Fibroblast of skin of left quadriceps (primary cell): Measurements from ENCODE around the gene HPS1.

Source experiments
- DNase-seq, 2 experiments: peaks; one replicate each; pipeline ENCODE4 v3.0.0-alpha.2; 2013; ENCODE audit warnings: low read depth in 2 of 2

HPS1 gene

DNA sequence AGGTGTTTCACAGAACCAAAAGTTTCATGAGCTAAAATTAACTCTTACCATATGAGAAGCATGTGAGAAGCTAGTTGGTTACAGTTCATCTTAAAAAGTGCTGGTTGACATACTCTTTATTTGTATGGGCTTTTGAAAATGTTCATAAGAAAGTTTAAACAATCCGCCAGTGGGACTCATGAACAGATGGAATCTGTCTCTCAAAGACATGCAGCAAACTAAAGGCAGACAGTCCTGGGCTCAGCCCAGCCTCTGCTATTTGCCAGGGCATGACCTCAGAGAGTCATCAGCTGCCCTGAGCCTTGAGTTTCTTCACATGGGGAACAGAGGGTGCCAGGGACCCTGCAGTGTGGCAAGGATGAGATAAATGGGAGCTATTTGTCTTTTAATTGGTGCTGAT lies 35.0 kb downstream of the HPS1 start:
- no peak for DNase-seq

- DNase-seq: no peak
Measured at GRCh38 chr10:98411166-98411565, 35.6 kb downstream of the HPS1 start.

- DNase-seq: no peak
Measured at GRCh38 chr10:98410759-98411158, 36.0 kb downstream of the HPS1 start.

DNA sequence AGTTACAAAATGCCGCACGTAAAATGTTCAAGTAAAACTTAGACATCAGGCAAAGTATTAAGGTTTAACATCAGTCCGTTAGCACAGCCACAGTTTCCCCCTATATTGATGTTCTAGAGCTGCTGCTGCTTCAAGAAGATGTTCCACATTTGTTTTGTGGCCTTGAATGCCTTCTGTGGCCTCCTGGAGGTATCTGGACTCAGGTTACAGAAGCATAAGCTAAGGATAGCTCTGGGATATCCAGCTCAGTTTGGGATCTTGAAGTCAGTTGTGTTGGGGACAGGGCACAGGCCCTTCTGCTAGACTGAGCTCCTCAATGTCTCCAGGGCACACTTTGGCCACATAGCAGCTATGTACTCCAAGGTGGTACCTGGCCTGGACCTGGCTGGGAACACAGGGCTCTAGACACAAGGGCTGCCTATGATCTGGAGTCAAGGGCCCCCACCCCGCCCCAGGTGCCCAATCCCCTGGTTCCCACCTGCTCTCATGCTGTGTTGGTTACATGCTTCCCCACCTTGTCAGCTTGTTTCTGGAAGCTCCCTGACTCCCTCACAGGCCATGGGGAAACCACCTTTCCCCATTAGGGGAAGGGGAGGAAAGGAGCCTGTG lies 36.5 kb downstream of the HPS1 start:
- no peak for DNase-seq

- no peak for DNase-seq
Measured at GRCh38 chr10:98408799-98409198, 37.9 kb downstream of the HPS1 start.

DNA sequence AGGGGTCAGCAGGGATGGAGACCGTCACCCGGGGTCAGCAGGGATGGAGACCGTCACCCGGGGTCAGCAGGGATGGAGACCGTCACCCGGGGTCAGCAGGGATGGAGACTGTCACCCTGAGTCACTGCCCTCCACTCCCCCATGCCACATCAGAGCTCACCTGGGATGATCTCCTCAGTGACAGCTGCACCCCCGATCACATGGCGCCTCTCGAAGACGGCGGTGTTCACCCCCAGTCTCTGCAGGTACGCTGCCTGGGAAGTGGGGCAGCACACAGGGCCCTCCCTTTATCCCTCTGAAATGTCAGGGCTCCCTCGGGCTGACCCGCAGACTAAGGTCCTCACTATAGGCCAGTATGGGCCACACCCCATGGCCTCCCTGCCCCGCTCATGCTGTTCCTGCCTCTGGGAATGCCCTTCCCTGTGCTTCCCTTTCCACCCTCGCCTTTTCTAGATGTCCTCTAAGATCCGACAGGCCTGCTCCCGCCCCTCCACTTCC lies 38.9 kb downstream of the HPS1 start:
- DNase-seq: no peak

- DNase-seq: no peak
Measured at GRCh38 chr10:98407017-98407743, 39.6 kb downstream of the HPS1 start.

- no peak for DNase-seq
Measured at GRCh38 chr10:98405422-98405821, 41.3 kb downstream of the HPS1 start.

GRCh38 chr10:98404571-98405359 lies 42.0 kb downstream of the HPS1 start:
- DNase-seq: peak; percentile 43 to 46

GRCh38 chr10:98403812-98404504 lies 42.8 kb downstream of the HPS1 start:
- peak; percentile 40 to 49 for DNase-seq

GRCh38 chr10:98402931-98403718 lies 43.6 kb downstream of the HPS1 start:
- no peak for DNase-seq

DNA sequence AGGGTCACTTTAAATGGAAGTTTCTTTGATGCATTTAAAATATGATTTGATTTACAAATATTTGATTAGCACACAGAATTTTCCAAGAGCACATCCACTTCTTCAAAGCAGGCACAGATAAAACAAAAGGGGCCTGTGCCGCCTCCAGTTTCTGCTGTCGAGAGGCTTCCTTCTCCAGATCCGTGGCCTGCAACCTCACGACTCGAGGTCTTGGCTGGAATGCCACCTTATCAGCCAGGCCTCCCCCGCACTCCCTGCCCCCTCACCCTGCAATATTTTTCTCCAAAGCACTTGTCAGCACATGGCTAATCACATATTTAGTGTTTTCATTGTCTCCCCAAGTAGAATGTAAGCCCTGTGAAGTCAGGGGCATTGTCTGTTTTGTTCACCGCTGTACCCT lies 44.3 kb downstream of the HPS1 start:
- DNase-seq: no peak

DNA sequence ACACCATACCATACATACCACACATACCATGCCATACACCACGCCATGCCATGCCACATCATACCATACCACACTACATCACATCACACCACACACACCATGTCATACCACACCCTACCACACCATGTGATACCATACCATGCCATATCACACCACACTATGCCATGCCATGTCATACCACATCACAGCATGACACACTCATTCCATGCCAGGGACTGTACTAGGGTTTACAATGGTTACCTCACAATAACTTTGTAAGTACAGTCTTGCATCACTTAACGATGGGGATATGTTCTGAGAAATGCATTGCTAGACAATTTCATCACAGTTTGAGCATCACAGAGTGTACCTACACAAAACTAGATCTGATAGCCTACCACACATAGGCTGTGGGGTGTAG lies 46.3 kb downstream of the HPS1 start:
- no peak for DNase-seq

GRCh38 chr10:98399784-98400183 lies 47.0 kb downstream of the HPS1 start:
- no peak for DNase-seq

GRCh38 chr10:98397089-98397600 lies 49.6 kb downstream of the HPS1 start:
- DNase-seq: no peak

GRCh38 chr10:98396096-98397063 lies 50.4 kb downstream of the HPS1 start:
- DNase-seq: no peak

- DNase-seq: no peak
Measured at GRCh38 chr10:98394851-98395440, 51.8 kb downstream of the HPS1 start.

DNA sequence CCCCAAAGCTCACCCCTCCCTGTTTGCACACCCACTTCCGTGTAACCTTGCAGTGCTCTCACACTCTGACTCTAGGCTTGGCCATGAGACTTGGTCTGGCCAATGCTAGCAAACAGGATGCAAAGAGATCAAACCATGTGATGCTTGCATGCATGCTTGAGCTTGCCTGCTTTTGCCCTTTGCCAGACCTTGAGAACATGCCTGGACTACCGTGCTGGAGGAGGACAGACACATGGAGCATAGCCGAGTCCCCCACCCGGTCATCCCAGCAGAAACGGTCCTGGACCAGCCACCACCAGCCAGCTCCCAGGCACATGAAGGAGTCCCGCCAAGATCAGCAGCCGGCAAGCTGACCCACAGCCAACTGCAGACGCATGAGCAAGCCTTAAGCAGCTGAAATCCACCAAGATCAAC lies 55.1 kb downstream of the HPS1 start:
- no peak for DNase-seq

DNA sequence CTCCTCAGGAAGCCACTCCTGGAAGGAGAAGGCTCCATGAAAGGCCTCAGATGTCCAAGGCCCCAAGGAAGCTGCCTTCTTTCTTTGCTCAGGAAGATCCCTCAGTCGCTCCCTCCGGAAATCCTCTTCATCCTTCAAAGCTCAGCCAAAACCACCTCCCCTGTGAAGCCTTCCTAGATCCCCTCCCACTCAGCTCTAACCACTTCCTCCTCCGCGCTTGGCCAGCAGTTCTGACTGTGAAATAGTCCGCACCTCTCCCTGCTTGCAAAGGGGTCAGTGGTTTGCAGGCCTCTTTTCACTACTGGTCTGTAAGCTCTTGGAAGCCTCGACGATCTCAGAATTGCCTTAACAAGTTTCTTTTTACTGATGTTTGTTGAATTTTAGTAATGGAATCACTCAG lies 55.7 kb downstream of the HPS1 start:
- DNase-seq: no peak
